Omental fat pad (tissue), 4 donors: ENCODE data around the gene SMIM12. TPM values are rescaled to one million over a fixed set of nuclear protein-coding genes. Genes with fewer than 3 reads are reported as not detected.

Source experiments
- ATAC-seq: fragments of 150-250 bp; one replicate; pipeline ENCODE4 v1.9.1; 2016; ENCODE audit warnings: mild to moderate bottlenecking, moderate library complexity; ENCODE audit not compliant: low FRiP score
- DNase-seq: peaks from one replicate; pipeline ENCODE4 v3.0.0-alpha.2; 2019; ENCODE audit warnings: low spot score
- CTCF ChIP-seq, 3 donors: fragments of 450-650 bp; IDR thresholded peaks; one replicate each; pipeline ENCODE4 v1.5.1; 2016 to 2017; ENCODE audit warnings: antibody characterized with exemption in 3 of 3, mild to moderate bottlenecking in 3 of 3, moderate library complexity in 2 of 3
- total RNA-seq, 4 donors: library from RNA; depleted of rRNA; stranded (reverse); fragments of >200 nt; gene quantifications; one replicate each; pipeline ENCODE4 v1.1.0, GENCODE V29; 2016

The SMIM12 gene
- total RNA-seq, 4 donors from 2014 or later: 34.0 to 65.4 (median 42.1) TPM

DNA sequence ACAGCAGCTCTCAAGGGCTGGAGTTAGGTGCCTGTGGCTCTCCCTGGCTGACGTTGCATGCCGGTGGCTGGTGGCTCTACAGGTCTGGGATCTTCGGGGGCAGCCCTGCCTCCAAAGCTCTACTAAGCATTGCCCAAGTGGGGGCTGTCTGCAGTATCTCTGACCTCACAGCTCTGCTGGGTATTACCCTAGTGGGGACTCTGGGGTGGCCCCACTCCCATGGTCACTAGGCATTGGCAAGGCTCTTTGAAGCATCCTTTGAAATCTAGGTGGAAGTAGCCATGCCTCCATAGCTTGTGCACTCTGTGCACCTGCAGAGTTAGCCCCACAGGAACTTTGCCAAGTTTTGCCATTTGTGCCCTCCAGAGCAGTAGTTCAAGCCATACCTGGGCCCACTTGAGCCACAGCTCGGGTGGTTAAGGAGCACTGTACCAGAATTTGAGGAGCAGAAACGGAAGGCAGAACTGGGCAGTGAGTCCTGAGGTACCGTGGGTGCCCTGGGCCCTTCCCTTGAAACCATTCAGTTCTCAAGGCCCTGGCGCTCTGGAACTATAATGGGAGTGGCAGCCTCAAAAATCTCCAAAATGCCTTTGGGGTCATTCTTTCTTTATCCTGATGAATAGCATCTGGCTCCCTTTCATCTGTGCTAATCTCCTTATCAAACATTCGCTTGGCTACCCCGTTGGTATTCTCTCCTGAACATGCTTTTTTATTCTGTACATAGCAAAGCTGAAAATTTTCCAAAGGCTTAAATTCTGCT lies 51.3 kb downstream of the SMIM12 start:
- no peak for ATAC-seq
- TF ChIP-seq CTCF (IDR thresholded peaks at IDR 0.05): no peak
- no peak for DNase-seq

- no peak for TF ChIP-seq CTCF (IDR thresholded peaks at IDR 0.05)
- ATAC-seq (no peak), DNase-seq (no peak)
Measured at GRCh38 chr1:34806396-34806795, 53.2 kb downstream of the SMIM12 start.

DNA sequence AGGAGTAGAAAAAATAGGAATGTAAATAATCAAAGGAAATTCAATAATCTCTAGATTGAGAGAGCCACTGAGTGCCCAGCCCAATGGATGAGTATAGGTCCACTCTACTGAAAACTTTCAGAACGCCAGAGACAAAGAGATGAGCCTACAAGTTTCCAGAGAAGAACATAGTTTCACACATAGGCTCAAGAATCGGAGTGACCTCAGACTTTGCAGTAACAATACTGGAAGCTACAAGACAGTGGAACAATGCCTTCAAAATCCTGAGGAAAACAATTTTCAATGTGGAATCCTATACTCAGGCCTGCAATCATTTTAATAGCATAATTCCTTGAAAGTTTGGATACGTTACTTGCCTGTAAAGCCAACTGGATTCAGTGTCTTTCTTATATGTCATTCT lies 55.8 kb downstream of the SMIM12 start:
- DNase-seq (no peak), ATAC-seq (no peak)
- no peak for TF ChIP-seq CTCF (IDR thresholded peaks at IDR 0.05)

Other genes with a start within 250 kb of the SMIM12 start
- gene GJB5, start 104.7 kb downstream of the SMIM12 start, total RNA-seq: not detected
- gene GJB4, start 100.0 kb downstream of the SMIM12 start, total RNA-seq: not detected
- not detected for gene GJB3, start 78.5 kb downstream of the SMIM12 start, total RNA-seq
- 100 to 1,000 TPM in 1 of 4 donors, 10 to 100 TPM in 3; 20.4 to 101 (median 45.3) TPM for gene GJA4, start 66.8 kb downstream of the SMIM12 start, total RNA-seq
- under 1 TPM; 0.25 to 0.84 (median 0.30) TPM for gene DLGAP3, start 69.9 kb upstream of the SMIM12 start, total RNA-seq
- 10 to 100 TPM; 31.5 to 61.0 (median 48.8) TPM for gene TMEM35B, start 125.6 kb upstream of the SMIM12 start, total RNA-seq
- 10 to 100 TPM in 3 of 4 donors, 1 to 10 TPM in 1; 8.0 to 21.4 (median 12.8) TPM for gene ZMYM6, start 172.2 kb upstream of the SMIM12 start, total RNA-seq
- 10 to 100 TPM in 1 of 4 donors, 1 to 10 TPM in 3; 3.7 to 23.3 (median 6.9) TPM for gene ZMYM1, start 219.6 kb upstream of the SMIM12 start, total RNA-seq